K562 (cell line): ENCODE data around the gene PYCR2. TPM values are rescaled to one million over a fixed set of nuclear protein-coding genes. Genes with fewer than 3 reads are reported as not detected.
"Not testable (repeated sequence)": the region's sequence is repeated elsewhere in the genome, so short reads cannot be mapped to it uniquely, and the experiment has no call there.

ENCODE experiments used
- ATAC-seq: fragments of 200-7000 bp; cut with Tn5 transposase; 3 replicates; pipeline ENCODE4 v1.9.1; 2020; ENCODE audit warnings: moderate library complexity
- BruUV-seq: library from RNA; stranded (reverse); fragments of 400-500 nt; replicated peaks from 2 replicates; lab custom pipeline; 2021; lab: Mats Ljungman, UMichigan
- CTCF ChIA-PET: fragments of 300-600 bp; formaldehyde crosslinking; extraction: SDS; loops from one replicate; lab custom pipeline; 2021; ENCODE audit warnings: low intra/inter-chr PET ratio; lab: Yijun Ruan, JAX
- POLR2A ChIA-PET: fragments of 300-600, 350-650 bp; sonication (Branson Sonifier 250); formaldehyde crosslinking; extraction: SDS; loops from one replicate; lab custom pipeline; 2021; ENCODE audit warnings: antibody characterized with exemption, inconsistent platforms; lab: Yijun Ruan, JAX
- DNase-seq, 4 experiments: peaks; one replicate each; pipeline versions ENCODE4 v3.0.0 to v3.0.0-alpha.2; 2011 to 2018; ENCODE audit warnings: low spot score in 3 of 4, mixed read lengths in 3 of 4; ENCODE audit errors: extremely low read depth in 1 of 4
- FAIRE-seq: peaks from 2 replicates; lab custom pipeline; 2011; peaks lifted over from hg19 to GRCh38; lab: Jason Lieb, UNC
- H2AFZ ChIP-seq: 2 replicates; pipeline ENCODE4 v1.6.0; 2011; ENCODE audit warnings: low read depth, low read length, control low read depth, inconsistent platforms
- H3K27ac ChIP-seq: fragments of 200-600 bp; 3 replicates; pipeline ENCODE4 v1.8.0; 2011; ENCODE audit warnings: low read depth, mild to moderate bottlenecking, control low read depth, inconsistent platforms, low read length, moderate library complexity, mixed read lengths; ENCODE audit errors: extremely low read depth
- H3K27me3 ChIP-seq, 2 experiments: fragments of 300-600 bp in 1 of 2; 2 replicates in 1 of 2; 3 replicates in 1 of 2; pipeline versions ENCODE4 v1.6.0 to v1.8.0; 2011; ENCODE audit warnings: inconsistent platforms in 2 of 2, low read length in 2 of 2, mild to moderate bottlenecking in 1 of 2, mixed read lengths in 1 of 2, moderate library complexity in 1 of 2; ENCODE audit not compliant: control insufficient read depth in 2 of 2, insufficient read depth in 2 of 2
- H3K36me3 ChIP-seq: fragments of 300-600 bp; 3 replicates; pipeline ENCODE4 v1.8.0; 2011; ENCODE audit warnings: mild to moderate bottlenecking, low read length, inconsistent platforms; ENCODE audit not compliant: control insufficient read depth, insufficient read depth
- H3K4me1 ChIP-seq, 2 experiments: fragments of 200-600 bp in 1 of 2; replicated peaks in 1 of 2; 2 replicates in 1 of 2; 3 replicates in 1 of 2; pipeline versions ENCODE4 v1.5.1 to v1.8.0; 2011; ENCODE audit warnings: inconsistent platforms in 2 of 2, low read length in 2 of 2, mild to moderate bottlenecking in 1 of 2, mixed read lengths in 1 of 2, moderate library complexity in 1 of 2; ENCODE audit not compliant: control insufficient read depth in 2 of 2, insufficient read depth in 2 of 2
- H3K4me2 ChIP-seq: 2 replicates; pipeline ENCODE4 v1.6.1; 2011; ENCODE audit warnings: low read length, control low read depth, inconsistent platforms, mixed read lengths; ENCODE audit not compliant: insufficient read depth
- H3K4me3 ChIP-seq: fragments of 200-600 bp; sonication (generic), shearing (Covaris generic); 2 replicates; pipeline ENCODE4 v1.5.1; 2016; ENCODE audit warnings: control low read depth, inconsistent platforms
- H3K79me2 ChIP-seq: fragments of 200-600 bp; 3 replicates; pipeline ENCODE4 v1.8.0; 2011; ENCODE audit warnings: low read length, inconsistent platforms; ENCODE audit not compliant: control insufficient read depth, insufficient read depth
- H3K9ac ChIP-seq, 2 experiments: 2 replicates each; pipeline versions ENCODE4 v1.6.0 to v1.6.1; 2011; ENCODE audit warnings: low read depth in 2 of 2, low read length in 2 of 2, control low read depth in 1 of 2, inconsistent platforms in 1 of 2, mild to moderate bottlenecking in 1 of 2, mixed read lengths in 1 of 2; ENCODE audit not compliant: insufficient read depth in 1 of 2
- H3K9me1 ChIP-seq: one replicate; pipeline ENCODE4 v1.6.0; 2011; ENCODE audit warnings: inconsistent platforms, mild to moderate bottlenecking, low read length, moderate library complexity; ENCODE audit not compliant: control insufficient read depth, insufficient read depth
- H3K9me3 ChIP-seq: replicated peaks from 2 replicates; pipeline ENCODE4 v1.5.1; 2011; ENCODE audit warnings: low read depth, low read length, inconsistent platforms; ENCODE audit not compliant: control insufficient read depth, insufficient read depth
- H4K20me1 ChIP-seq: replicated peaks from 2 replicates; pipeline ENCODE4 v1.6.1; 2011; ENCODE audit warnings: low read length, inconsistent platforms, mixed read lengths; ENCODE audit not compliant: control insufficient read depth, insufficient read depth
- KHSRP ChIP-seq: fragments of 450-650 bp; IDR thresholded peaks from 2 replicates; pipeline ENCODE4 v1.6.1; 2017
- MCM7 ChIP-seq, 2 experiments: fragments of 450-650 bp; IDR thresholded peaks; 2 replicates each; pipeline ENCODE4 v1.6.1; 2016 to 2018
- MYC ChIP-seq, 2 experiments: fragments of 250-450 bp in 1 of 2; sonication (Bioruptor Pico) in 1 of 2; IDR thresholded peaks; 2 replicates each; pipeline versions ENCODE4 v1.5.1 to v1.6.1; 2012 to 2021; ENCODE audit warnings: low read depth in 2 of 2, borderline replicate concordance in 1 of 2, improper control_type of control experiment in 1 of 2, low read length in 1 of 2, mild to moderate bottlenecking in 1 of 2, moderate library complexity in 1 of 2
- RBBP5 ChIP-seq: fragments of 200-600 bp; sonication (generic); IDR thresholded peaks from 2 replicates; pipeline ENCODE4 v1.6.1; 2012; ENCODE audit warnings: borderline replicate concordance, mild to moderate bottlenecking, low read length, control low read depth, inconsistent platforms; ENCODE audit not compliant: insufficient read depth, poor library complexity, severe bottlenecking
- whole genome bisulfite sequencing: fragments of 100-300 bp; shearing (Covaris generic); methylation state at CpG from one replicate; pipeline ENCODE4 v1.1.6; 2016; ENCODE audit warnings: low coverage, mixed read lengths; ENCODE audit not compliant: insufficient coverage; ENCODE audit errors: missing lambda C conversion rate; 5-methylcytosine and 5-hydroxymethylcytosine counted together
- in situ Hi-C: fragments of 300-500 bp; cut with MboI; formaldehyde crosslinking; loops from 4 replicates; pipeline ENCODE4 v1.15.0; 2018; ENCODE audit warnings: inconsistent platforms, mixed read lengths
- intact Hi-C: fragments of 100-400 bp; cut with micrococcal nuclease; formaldehyde crosslinking; loops from 2 replicates; pipeline ENCODE4 v1.14.2; 2022
- polyA plus RNA-seq, 8 experiments: library from polyadenylated mRNA; depleted of rRNA in 4 of 8; stranded (reverse) in 5 of 8; unstranded in 3 of 8; fragments of >200 nt; fragmentation: Nextera tagmentation in 2 of 8; fragmentation: Illumina TruSeq in 1 of 8; extraction: Ambion mirVana in 2 of 8; extraction: Trizol in 1 of 8; gene quantifications; 2 replicates each; pipeline versions ENCODE4 v1.2.1 to v1.2.3, GENCODE V29; 2011 to 2014; ENCODE audit warnings: inconsistent platforms in 1 of 8, missing spikeins in 1 of 8
- total RNA-seq, 7 experiments: library from RNA; depleted of rRNA in 6 of 7; stranded (reverse); fragments of >200 nt in 6 of 7; fragmentation: Illumina TruSeq in 2 of 7; extraction: Trizol in 2 of 7; gene quantifications; 2 replicates each; pipeline versions ENCODE4 v1.2.1 to v1.2.3, GENCODE V29; 2011 to 2021; ENCODE audit warnings: low replicate concordance in 1 of 7

The PYCR2 gene
- total and polyA plus RNA-seq, 9 of the 15 experiments (the other 6 are each of a cell fraction or from before 2014, with no cell fraction given) = 5.5 to 219 (median 127) TPM

DNA sequence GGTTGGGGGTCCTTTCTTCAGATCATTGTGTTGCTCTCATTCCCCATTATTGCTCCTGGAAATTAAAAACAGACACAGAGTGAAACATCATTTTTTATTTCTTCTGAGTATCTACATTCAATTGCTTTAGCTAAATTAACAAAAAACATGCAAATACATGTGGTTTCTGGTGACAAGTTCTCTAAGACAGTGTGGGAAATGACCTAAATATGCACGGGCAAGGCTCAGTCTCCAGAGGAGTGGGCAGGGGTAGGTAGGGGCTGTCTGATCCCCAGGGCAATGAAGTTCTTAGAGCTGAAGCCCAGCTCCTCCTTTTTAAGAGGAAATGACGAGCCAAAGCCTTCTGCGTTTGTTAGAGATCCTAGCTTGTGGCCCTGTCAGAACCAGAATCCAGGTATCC, 12.5 kb upstream of the PYCR2 start:
- Histone ChIP-seq H4K20me1 (no peaks in the 10 kb centered on the region), H3K9ac (peak overlapping the region; percentile 16 to 72; a peak in 1 of 4 replicates), H3K4me2 (no peak overlapping the region), H3K9me1 (no peaks in the 10 kb centered on the region), H3K4me3 (no peak overlapping the region), H3K27me3 (no peaks in the 10 kb centered on the region), H3K27ac (no peak overlapping the region), H3K9me3 (no peaks in the 10 kb centered on the region), H3K79me2 (no peaks in the 10 kb centered on the region), H3K36me3 (no peaks in the 10 kb centered on the region), H3K4me1 (peaks cover 8 to 19% of the 10 kb centered on the region in 2 experiments; a peak in 4 of 5 replicates), H2AFZ (peak overlapping the region; percentile 70)
- FAIRE-seq = no peak
- ATAC-seq = no peak
- in situ Hi-C loops = no loop called here
- intact Hi-C loops = no loop called here
- ChIA-PET CTCF (no interaction called here), POLR2A (interaction anchor here (0.6 to 1.5 kb wide), 5 partner anchors 8 to 491 kb away, joined by 3 to 10 read pairs (median 3); no protein-coding TSS in a partner anchor)
- no TSS peak for BruUV-seq
- WGBS = 34% methylated on average over 3 of the region's 3 CpGs
- DNase-seq = peak in 2 of 4 experiments; percentile 8 to 10
- no peak for TF ChIP-seq KHSRP
- TF ChIP-seq MYC (IDR thresholded peaks at IDR 0.05; ENCODE audit: low read depth, low read length) = no peak
- TF ChIP-seq MYC (CRISPR knock-in tag; IDR thresholded peaks at IDR 0.05; ENCODE audit: borderline replicate concordance, low read depth) = no peak
- TF ChIP-seq MCM7 (IDR thresholded peaks at IDR 0.05) = no peak
- no peak for TF ChIP-seq RBBP5

DNA sequence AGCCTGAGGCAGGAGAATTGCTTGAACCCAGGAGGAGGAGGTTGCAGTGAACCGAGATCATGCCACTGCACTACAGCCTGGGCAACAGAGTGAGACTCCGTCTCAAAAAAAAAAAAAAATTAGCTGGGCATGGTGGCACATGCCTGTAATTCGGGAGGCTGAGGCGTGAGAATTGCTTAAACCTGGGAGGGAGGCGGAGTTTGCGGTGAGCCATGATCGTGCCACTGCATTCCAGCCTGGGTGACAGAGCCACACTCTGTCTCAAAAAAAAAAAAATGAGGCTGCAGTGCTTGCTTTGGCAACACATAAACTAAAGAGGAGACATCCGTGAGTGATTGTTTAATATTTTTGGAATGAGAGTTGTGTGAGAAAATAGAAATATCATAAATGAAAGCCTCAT, 12.0 kb upstream of the PYCR2 start:
- H3K9ac ChIP-seq = 0 out of 4 replicates have a peak overlapping the region, but pooled peaks of 1 of the 2 experiments have one; percentile 16
- peaks cover 11 to 21% of the 10 kb centered on the region in 2 experiments; a peak in 4 of 5 replicates for H3K4me1 ChIP-seq
- H2AFZ ChIP-seq = peak overlapping the region; percentile 70; the same call in 1 of the 2 replicates
- POLR2A ChIA-PET = interaction anchor here (0.8 to 1.5 kb wide), 4 partner anchors 8 to 11 kb away, joined by 3 to 10 read pairs (median 4); no protein-coding TSS in a partner anchor
- H3K9me1 ChIP-seq, H3K4me2 ChIP-seq, H3K9me3 ChIP-seq, ATAC-seq, H3K4me3 ChIP-seq, H3K27ac ChIP-seq, BruUV-seq, H3K27me3 ChIP-seq, CTCF ChIA-PET, H4K20me1 ChIP-seq, H3K36me3 ChIP-seq, in situ Hi-C loops, FAIRE-seq, intact Hi-C loops, DNase-seq, H3K79me2 ChIP-seq: not testable (repeated sequence)
- WGBS = 75% methylated on average over 8 of the region's 8 CpGs
